ENCODE measurements around the gene OPRD1.
"Not testable (repeated sequence)": the region's sequence is repeated elsewhere in the genome, so short reads cannot be mapped to it uniquely, and the experiment has no call there.

The OPRD1 gene

DNA sequence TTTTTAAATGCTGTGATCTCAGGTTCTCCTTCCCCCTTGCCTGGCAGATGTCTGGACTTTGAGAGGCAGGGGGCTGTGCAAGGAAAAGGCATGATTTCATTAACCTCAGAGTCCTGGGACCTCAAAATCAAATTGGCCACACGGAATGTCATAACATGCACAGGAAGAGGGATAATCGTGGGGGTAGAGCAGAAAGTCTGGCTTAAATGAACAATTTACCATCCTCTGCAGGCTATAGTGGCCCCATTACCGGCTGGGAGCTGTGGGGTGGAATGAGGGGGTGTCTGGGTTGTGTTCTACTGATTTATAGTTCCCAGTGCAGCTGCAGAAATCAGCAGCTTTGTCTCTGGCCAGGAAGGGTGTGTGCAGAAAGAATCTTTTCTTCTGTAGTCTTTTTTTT lies 10.8 kb downstream of the OPRD1 start:
- Histone ChIP-seq H4K8ac (ENCODE audit: low read length) (no peak overlapping the region), H2BK15ac (ENCODE audit: low read depth, poor library complexity, severe bottlenecking) (no peak overlapping the region), H3K4me2 (ENCODE audit: low read length, poor library complexity, severe bottlenecking) (no peak overlapping the region), H2AFZ (ENCODE audit: low read depth, low read length) (no peak overlapping the region), H2BK12ac (ENCODE audit: low read length in 2 of 2) (no peak overlapping the region), H4K91ac (ENCODE audit: low read length) (no peak overlapping the region), H3K9me3 (ENCODE audit: control insufficient read depth, low read length) (no peaks in the 10 kb centered on the region), H3K27me3 (ENCODE audit: control insufficient read depth in 1 of 2, insufficient read depth in 1 of 2, low read length in 2 of 2) (peaks cover 23 to 43% of the 10 kb centered on the region in 2 experiments), H3K27ac (ENCODE audit: low read length, poor library complexity, severe bottlenecking) (no peak overlapping the region), H3K14ac (ENCODE audit: low read length in 2 of 2) (no peak overlapping the region), H3K18ac (ENCODE audit: low read depth in 1 of 2, low read length in 2 of 2) (no peak overlapping the region), H3K4ac (ENCODE audit: low read depth in 1 of 2, low read length in 2 of 2) (no peak overlapping the region), H3K36me3 (ENCODE audit: control insufficient read depth in 1 of 2, insufficient read depth in 2 of 2, low read depth in 1 of 2, low read length in 2 of 2) (no peaks in the 10 kb centered on the region), H2AK5ac (ENCODE audit: low read length, severe bottlenecking) (no peak overlapping the region), H3K9ac (ENCODE audit: low read length) (no peak overlapping the region), H3K79me1 (replicated peaks; ENCODE audit: low read length, poor library complexity, severe bottlenecking) (no peaks in the 10 kb centered on the region), H2BK120ac (ENCODE audit: low read depth, low read length) (no peak overlapping the region), H3K4me3 (ENCODE audit: insufficient read depth in 1 of 2, low read depth in 1 of 2, low read length in 2 of 2) (no peak overlapping the region), H2BK5ac (ENCODE audit: low read depth, low read length, poor library complexity, severe bottlenecking) (no peak overlapping the region), H3K4me1 (ENCODE audit: control insufficient read depth, insufficient read depth, low read depth, low read length) (peaks cover 3% of the 10 kb centered on the region), H3K23ac (ENCODE audit: low read length in 2 of 2) (no peak overlapping the region)
- no peak for DNase-seq
- 17% methylated on average over 3 of the region's 3 CpGs for WGBS

DNA sequence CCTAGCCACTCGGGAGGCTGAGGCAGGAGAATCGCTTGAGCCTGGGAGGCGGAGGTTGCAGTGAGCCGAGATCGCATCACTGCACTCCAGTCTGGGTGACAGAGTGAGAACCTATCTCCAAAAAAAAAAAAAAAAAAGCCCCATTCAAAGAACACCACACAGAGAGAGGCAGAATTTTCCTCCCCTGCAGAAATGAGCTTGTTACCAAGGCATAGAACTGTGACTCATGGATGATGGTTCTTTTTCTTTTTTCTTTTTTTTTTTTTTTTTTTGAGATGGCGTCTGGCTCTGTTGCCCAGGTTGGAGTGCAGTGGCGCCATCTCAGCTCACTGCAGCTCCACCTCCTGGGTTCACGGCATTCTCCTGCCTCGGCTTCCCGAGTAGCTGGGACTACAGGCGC lies 12.1 kb downstream of the OPRD1 start:
- H3K9ac ChIP-seq (ENCODE audit: low read length); H3K9me3 ChIP-seq (ENCODE audit: control insufficient read depth, low read length); H2AFZ ChIP-seq (ENCODE audit: low read depth, low read length); H3K23ac ChIP-seq (ENCODE audit: low read length in 2 of 2); H3K4ac ChIP-seq (ENCODE audit: low read depth in 1 of 2, low read length in 2 of 2); H3K14ac ChIP-seq (ENCODE audit: low read length in 2 of 2); H3K27ac ChIP-seq (ENCODE audit: low read length, poor library complexity, severe bottlenecking); H4K8ac ChIP-seq (ENCODE audit: low read length); H3K36me3 ChIP-seq (ENCODE audit: control insufficient read depth in 1 of 2, insufficient read depth in 2 of 2, low read depth in 1 of 2, low read length in 2 of 2); H2BK120ac ChIP-seq (ENCODE audit: low read depth, low read length); H2BK5ac ChIP-seq (ENCODE audit: low read depth, low read length, poor library complexity, severe bottlenecking); H3K4me1 ChIP-seq (ENCODE audit: control insufficient read depth, insufficient read depth, low read depth, low read length); H3K4me3 ChIP-seq (ENCODE audit: insufficient read depth in 1 of 2, low read depth in 1 of 2, low read length in 2 of 2); H3K18ac ChIP-seq (ENCODE audit: low read depth in 1 of 2, low read length in 2 of 2); H2BK15ac ChIP-seq (ENCODE audit: low read depth, poor library complexity, severe bottlenecking); H3K79me1 ChIP-seq (replicated peaks; ENCODE audit: low read length, poor library complexity, severe bottlenecking); H2AK5ac ChIP-seq (ENCODE audit: low read length, severe bottlenecking); H2BK12ac ChIP-seq (ENCODE audit: low read length in 2 of 2); H3K4me2 ChIP-seq (ENCODE audit: low read length, poor library complexity, severe bottlenecking); H4K91ac ChIP-seq (ENCODE audit: low read length): not testable (repeated sequence)
- 87% methylated on average over 11 of the region's 11 CpGs for WGBS
- DNase-seq: peak; percentile 31
- peaks cover 10 to 39% of the 10 kb centered on the region in 2 experiments for H3K27me3 ChIP-seq (ENCODE audit: control insufficient read depth in 1 of 2, insufficient read depth in 1 of 2, low read length in 2 of 2)

- DNase-seq; H3K27ac ChIP-seq (ENCODE audit: low read length, poor library complexity, severe bottlenecking); H3K79me1 ChIP-seq (replicated peaks; ENCODE audit: low read length, poor library complexity, severe bottlenecking); H2BK12ac ChIP-seq (ENCODE audit: low read length in 2 of 2); H2AK5ac ChIP-seq (ENCODE audit: low read length, severe bottlenecking); H4K91ac ChIP-seq (ENCODE audit: low read length); H2BK120ac ChIP-seq (ENCODE audit: low read depth, low read length); H2AFZ ChIP-seq (ENCODE audit: low read depth, low read length); H3K23ac ChIP-seq (ENCODE audit: low read length in 2 of 2); H3K36me3 ChIP-seq (ENCODE audit: control insufficient read depth in 1 of 2, insufficient read depth in 2 of 2, low read depth in 1 of 2, low read length in 2 of 2); H3K9ac ChIP-seq (ENCODE audit: low read length); H3K9me3 ChIP-seq (ENCODE audit: control insufficient read depth, low read length); H3K14ac ChIP-seq (ENCODE audit: low read length in 2 of 2); H4K8ac ChIP-seq (ENCODE audit: low read length); H3K18ac ChIP-seq (ENCODE audit: low read depth in 1 of 2, low read length in 2 of 2); H3K4me2 ChIP-seq (ENCODE audit: low read length, poor library complexity, severe bottlenecking); H3K4ac ChIP-seq (ENCODE audit: low read depth in 1 of 2, low read length in 2 of 2); H3K4me3 ChIP-seq (ENCODE audit: insufficient read depth in 1 of 2, low read depth in 1 of 2, low read length in 2 of 2); H3K4me1 ChIP-seq (ENCODE audit: control insufficient read depth, insufficient read depth, low read depth, low read length); H2BK5ac ChIP-seq (ENCODE audit: low read depth, low read length, poor library complexity, severe bottlenecking); H2BK15ac ChIP-seq (ENCODE audit: low read depth, poor library complexity, severe bottlenecking): not testable (repeated sequence)
- WGBS: 72% methylated on average over 10 of the region's 11 CpGs
- H3K27me3 ChIP-seq (ENCODE audit: control insufficient read depth in 1 of 2, insufficient read depth in 1 of 2, low read length in 2 of 2): peaks cover 0 to 31% of the 10 kb centered on the region in 2 experiments
These were observed 16.4 kb downstream of the OPRD1 start for GRCh38 chr1:28828227-28828858.

- no peak overlapping the region for H3K14ac ChIP-seq (ENCODE audit: low read length in 2 of 2)
- no peak overlapping the region for H3K9ac ChIP-seq (ENCODE audit: low read length)
- H3K4ac ChIP-seq (ENCODE audit: low read depth in 1 of 2, low read length in 2 of 2): no peak overlapping the region
- H2AFZ ChIP-seq (ENCODE audit: low read depth, low read length): no peak overlapping the region
- H3K4me1 ChIP-seq (ENCODE audit: control insufficient read depth, insufficient read depth, low read depth, low read length): peaks cover 7% of the 10 kb centered on the region
- no peak overlapping the region for H2BK5ac ChIP-seq (ENCODE audit: low read depth, low read length, poor library complexity, severe bottlenecking)
- peaks cover 9 to 39% of the 10 kb centered on the region in 2 experiments for H3K27me3 ChIP-seq (ENCODE audit: control insufficient read depth in 1 of 2, insufficient read depth in 1 of 2, low read length in 2 of 2)
- H4K8ac ChIP-seq (ENCODE audit: low read length): no peak overlapping the region
- H3K36me3 ChIP-seq (ENCODE audit: control insufficient read depth in 1 of 2, insufficient read depth in 2 of 2, low read depth in 1 of 2, low read length in 2 of 2): no peaks in the 10 kb centered on the region
- no peak overlapping the region for H2AK5ac ChIP-seq (ENCODE audit: low read length, severe bottlenecking)
- no peaks in the 10 kb centered on the region for H3K79me1 ChIP-seq (replicated peaks; ENCODE audit: low read length, poor library complexity, severe bottlenecking)
- no peak overlapping the region for H4K91ac ChIP-seq (ENCODE audit: low read length)
- WGBS: 94% methylated on average over 2 of the region's 2 CpGs
- H3K9me3 ChIP-seq (ENCODE audit: control insufficient read depth, low read length): no peaks in the 10 kb centered on the region
- H3K23ac ChIP-seq (ENCODE audit: low read length in 2 of 2): no peak overlapping the region
- H3K18ac ChIP-seq (ENCODE audit: low read depth in 1 of 2, low read length in 2 of 2): no peak overlapping the region
- H3K4me2 ChIP-seq (ENCODE audit: low read length, poor library complexity, severe bottlenecking): no peak overlapping the region
- no peak for DNase-seq
- H2BK120ac ChIP-seq (ENCODE audit: low read depth, low read length): no peak overlapping the region
- no peak overlapping the region for H3K27ac ChIP-seq (ENCODE audit: low read length, poor library complexity, severe bottlenecking)
- H2BK12ac ChIP-seq (ENCODE audit: low read length in 2 of 2): no peak overlapping the region
- H2BK15ac ChIP-seq (ENCODE audit: low read depth, poor library complexity, severe bottlenecking): no peak overlapping the region
- H3K4me3 ChIP-seq (ENCODE audit: insufficient read depth in 1 of 2, low read depth in 1 of 2, low read length in 2 of 2): no peak overlapping the region
These were observed 18.8 kb downstream of the OPRD1 start for GRCh38 chr1:28830814-28831213.

Data from mesenchymal stem cell (in vitro differentiated cells and primary cell).